ENCODE results near the gene PIP4P1.

DNA sequence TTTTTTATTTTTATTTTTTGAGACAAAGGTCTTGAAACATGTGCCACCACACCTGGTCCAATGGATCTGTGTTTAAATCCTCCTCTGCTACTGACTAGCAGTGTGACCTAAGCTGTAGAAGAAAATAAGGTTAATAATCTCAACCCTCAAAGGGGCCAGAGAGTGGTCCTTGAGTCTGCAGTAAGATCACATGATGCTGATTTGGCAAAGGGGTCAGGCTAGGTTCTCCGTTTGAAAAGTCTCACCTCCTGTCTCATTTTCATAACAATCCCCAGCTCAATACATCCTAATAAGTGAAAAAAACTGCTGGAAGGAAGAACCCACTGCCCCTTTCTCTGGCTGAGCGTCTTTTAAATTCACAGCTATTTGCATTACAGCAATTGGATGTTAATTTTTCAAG, 40.0 kb downstream of the PIP4P1 start:
- TF ChIP-seq POLR2A (IDR thresholded peaks at IDR 0.05; ENCODE audit: low read length) (no peak), GATA1 (IDR thresholded peaks at IDR 0.05; ENCODE audit: low read depth, low read length) (no peak)
